GM23338 (cell line): ENCODE measurements around the gene TECR.

Experiments used
- CREB1 ChIP-seq: fragments of 250-450 bp; sonication (Bioruptor Pico); IDR thresholded peaks from 2 replicates; pipeline ENCODE4 v1.5.0; 2020; ENCODE audit warnings: low read depth, mild to moderate bottlenecking, moderate library complexity
- CTCF ChIP-seq, 2 experiments: fragments of 200-600 bp in 1 of 2; sonication (generic) in 1 of 2; conservative IDR thresholded peaks; 2 replicates each; pipeline versions ENCODE4 v1.5.1 to v1.6.1; 2016 to 2017; ENCODE audit warnings: antibody characterized with exemption in 2 of 2, low read depth in 2 of 2, mild to moderate bottlenecking in 2 of 2, moderate library complexity in 1 of 2
- ETS1 ChIP-seq: IDR thresholded peaks from 2 replicates; pipeline ENCODE4 v1.6.1; 2016; ENCODE audit warnings: antibody characterized with exemption
- EZH2 ChIP-seq: fragments of 200-600 bp; sonication (generic); IDR thresholded peaks from one replicate; pipeline ENCODE4 v1.8.0; 2017; ENCODE audit warnings: antibody characterized with exemption, mild to moderate bottlenecking, low read depth; ENCODE audit not compliant: unreplicated experiment
- EZH2phosphoT487 ChIP-seq: fragments of 200-600 bp; sonication (generic); IDR thresholded peaks from one replicate; pipeline ENCODE4 v1.8.1; 2018; ENCODE audit warnings: antibody characterized with exemption; ENCODE audit not compliant: unreplicated experiment
- POLR2AphosphoS5 ChIP-seq: IDR thresholded peaks from 2 replicates; pipeline ENCODE4 v1.6.1; 2016; ENCODE audit warnings: antibody characterized with exemption, low read depth
- REST ChIP-seq: IDR thresholded peaks from one replicate; pipeline ENCODE4 v1.6.1; 2018; ENCODE audit warnings: antibody characterized with exemption; ENCODE audit not compliant: unreplicated experiment
- STAT1 ChIP-seq: IDR thresholded peaks from one replicate; pipeline ENCODE4 v1.6.1; 2016; ENCODE audit warnings: antibody characterized with exemption; ENCODE audit not compliant: unreplicated experiment
- ZNF114 ChIP-seq: fragments of 250-450 bp; sonication (Bioruptor Pico); IDR thresholded peaks from 2 replicates; pipeline ENCODE4 v1.5.0; 2020; ENCODE audit warnings: mild to moderate bottlenecking, moderate library complexity
- ZNF331 ChIP-seq: fragments of 250-450 bp; sonication (Bioruptor Pico); IDR thresholded peaks from 2 replicates; pipeline ENCODE4 v1.5.0; 2020; ENCODE audit warnings: low read depth, mild to moderate bottlenecking, moderate library complexity

GRCh38 chr19:14595558-14595957, 66.2 kb downstream of the TECR start:
- TF ChIP-seq CTCF (conservative IDR thresholded peaks at IDR 0.05; ENCODE audit: low read depth in 2 of 2), result no peak
- no peak for TF ChIP-seq EZH2phosphoT487
- TF ChIP-seq CREB1 (CRISPR knock-in tag), result no peak
- no peak for TF ChIP-seq EZH2
- TF ChIP-seq POLR2AphosphoS5, result no peak
- TF ChIP-seq REST, result no peak
- no peak for TF ChIP-seq ETS1
- TF ChIP-seq ZNF331 (CRISPR knock-in tag), result no peak
- TF ChIP-seq ZNF114 (CRISPR knock-in tag), result no peak
- TF ChIP-seq STAT1, result no peak
